Ishikawa (cell line): ENCODE measurements around the gene CDIP1.
A peak's percentile ranks its signal among the peaks of the same experiment; 100 is the strongest.

Experiments used
- CEBPB ChIP-seq: IDR thresholded peaks from 2 replicates; pipeline ENCODE4 v1.6.1; 2012
- CREB1 ChIP-seq: IDR thresholded peaks from 2 replicates; pipeline ENCODE4 v1.6.1; 2012; ENCODE audit warnings: low read depth
- EGR1 ChIP-seq: IDR thresholded peaks from 2 replicates; pipeline ENCODE4 v1.6.1; 2012
- EP300 ChIP-seq: IDR thresholded peaks from 2 replicates; pipeline ENCODE4 v1.6.1; 2012; ENCODE audit warnings: borderline replicate concordance
- FOXM1 ChIP-seq: IDR thresholded peaks from 2 replicates; pipeline ENCODE4 v1.6.1; 2012; ENCODE audit warnings: low read depth, borderline replicate concordance
- MAX ChIP-seq: IDR thresholded peaks from 2 replicates; pipeline ENCODE4 v1.6.1; 2012
- NFIC ChIP-seq: IDR thresholded peaks from 2 replicates; pipeline ENCODE4 v1.6.1; 2012
- RAD21 ChIP-seq: IDR thresholded peaks from 2 replicates; pipeline ENCODE4 v1.6.1; 2012; ENCODE audit warnings: low read depth
- REST ChIP-seq: IDR thresholded peaks from 2 replicates; pipeline ENCODE4 v1.6.1; 2012; ENCODE audit warnings: low read depth, mild to moderate bottlenecking
- TAF1 ChIP-seq: IDR thresholded peaks from 2 replicates; pipeline ENCODE4 v1.6.1; 2012; ENCODE audit warnings: low read depth, mild to moderate bottlenecking
- TCF12 ChIP-seq: IDR thresholded peaks from 2 replicates; pipeline ENCODE4 v1.6.1; 2012; ENCODE audit warnings: low read depth
- TEAD4 ChIP-seq: IDR thresholded peaks from 2 replicates; pipeline ENCODE4 v1.6.1; 2012
- USF1 ChIP-seq: IDR thresholded peaks from 2 replicates; pipeline ENCODE4 v1.6.1; 2012
- YY1 ChIP-seq: IDR thresholded peaks from 2 replicates; pipeline ENCODE4 v1.6.1; 2012; ENCODE audit warnings: low read depth
- ZBTB7A ChIP-seq: IDR thresholded peaks from 2 replicates; pipeline ENCODE4 v1.6.1; 2012; ENCODE audit warnings: low read depth

CDIP1 gene

GRCh38 chr16:4556580-4556979 lies 18.0 kb upstream of the CDIP1 start:
- no peak for TF ChIP-seq CEBPB
- peak; percentile 91 for TF ChIP-seq MAX
- no peak for TF ChIP-seq TEAD4
- peak; percentile 65 for TF ChIP-seq NFIC
- peak; percentile 72 for TF ChIP-seq USF1
- no peak for TF ChIP-seq FOXM1

GRCh38 chr16:4556112-4556511 lies 17.5 kb upstream of the CDIP1 start, which contains the start of gene C16orf96:
Gene C16orf96 (plus strand): TSS chr16:4556340. CDS start chr16:4556490, 150 bp downstream.
- no peak for TF ChIP-seq ZBTB7A
- no peak for TF ChIP-seq TCF12

- TF ChIP-seq NFIC, result no peak
- TF ChIP-seq RAD21, result no peak
- no peak for TF ChIP-seq EGR1
- TF ChIP-seq CREB1, result no peak
- TF ChIP-seq TCF12, result no peak
- TF ChIP-seq REST, result no peak
- no peak for TF ChIP-seq ZBTB7A
- TF ChIP-seq MAX, result no peak
- TF ChIP-seq YY1, result no peak
- TF ChIP-seq TAF1, result no peak
- no peak for TF ChIP-seq EP300
- no peak for TF ChIP-seq TEAD4
- no peak for TF ChIP-seq USF1
- TF ChIP-seq FOXM1, result no peak
- no peak for TF ChIP-seq CEBPB
Measured at GRCh38 chr16:4552541-4552940, 14.0 kb upstream of the CDIP1 start.

- no peak for TF ChIP-seq TAF1
- TF ChIP-seq REST, result no peak
- TF ChIP-seq USF1, result no peak
- no peak for TF ChIP-seq CEBPB
- no peak for TF ChIP-seq FOXM1
- TF ChIP-seq TEAD4, result no peak
- no peak for TF ChIP-seq EGR1
- TF ChIP-seq MAX, result no peak
- no peak for TF ChIP-seq TCF12
- TF ChIP-seq CREB1, result no peak
- no peak for TF ChIP-seq EP300
- TF ChIP-seq NFIC, result no peak
Measured at GRCh38 chr16:4550591-4550990, 12.0 kb upstream of the CDIP1 start.

- TF ChIP-seq RAD21 (no peak), FOXM1 (no peak), MAX (no peak), TCF12 (no peak)
Measured at GRCh38 chr16:4548124-4548523, 9.6 kb upstream of the CDIP1 start.

- 0 out of 2 replicates have a peak, but pooled peaks have one; percentile 9 for TF ChIP-seq NFIC
- TF ChIP-seq RAD21, result no peak
Measured at GRCh38 chr16:4544473-4544872, 5.9 kb upstream of the CDIP1 start.
